Measurements from ENCODE around the gene C19orf12. TPM values are rescaled to one million over a fixed set of nuclear protein-coding genes. Genes with fewer than 3 reads are reported as not detected.
"Not testable (repeated sequence)": the region's sequence is repeated elsewhere in the genome, so short reads cannot be mapped to it uniquely, and the experiment has no call there.

C19orf12 gene
- total RNA-seq, 2 experiments from 2014 or later = 12.5 to 20.6 TPM

GRCh38 chr19:29712744-29713516, 2.1 kb downstream of the C19orf12 start:
- BruUV-seq (replicated peaks) = TSS peak; percentile 35
- intact Hi-C loops (cut with micrococcal nuclease; ENCODE audit: unreplicated experiment) = no loop called here
- DNase-seq (ENCODE audit: low spot score) = no peak

GRCh38 chr19:29711584-29712132, 3.4 kb downstream of the C19orf12 start:
- intact Hi-C loops (cut with micrococcal nuclease; ENCODE audit: unreplicated experiment) = no loop called here
- no peak overlapping the region for H3K4me3 ChIP-seq (ENCODE audit: low read depth, low read length, poor library complexity, severe bottlenecking)
- H3K27ac ChIP-seq (ENCODE audit: low read depth, low read length, poor library complexity, severe bottlenecking) = no peak overlapping the region

More at GRCh38 chr19:29712744-29713516, 2.1 kb downstream of the C19orf12 start:
- Histone ChIP-seq H3K27ac (ENCODE audit: low read depth, low read length, poor library complexity, severe bottlenecking) (no peak overlapping the region), H3K79me2 (ENCODE audit: insufficient read depth, low read depth, low read length) (peaks cover 15% of the 10 kb centered on the region), H3K4me3 (ENCODE audit: low read depth, low read length, poor library complexity, severe bottlenecking) (no peak overlapping the region), H3K9me3 (ENCODE audit: low read length) (no peaks in the 10 kb centered on the region), H3K4me2 (ENCODE audit: low read length) (0 out of 2 replicates have a peak overlapping the region, but pooled peaks have one; percentile 77), H3K36me3 (ENCODE audit: insufficient read depth, low read length) (peaks cover 9% of the 10 kb centered on the region; the same call in 1 of the 2 replicates), H4K20me1 (ENCODE audit: insufficient read depth, low read length) (no peaks in the 10 kb centered on the region; the same call in 1 of the 2 replicates), H3K4me1 (ENCODE audit: insufficient read depth, low read length, poor library complexity, severe bottlenecking) (peaks cover 24% of the 10 kb centered on the region), H3K9me2 (ENCODE audit: insufficient read depth, low read length) (no peaks in the 10 kb centered on the region), H2AFZ (ENCODE audit: low read length) (no peak overlapping the region)
- POLR2A ChIA-PET = interaction anchor here (1.2 to 2.8 kb wide), 2 partner anchors 103 to 106 kb away, joined by 4 to 21 read pairs; partner anchors contain the start of gene POP4
- no peak for TF ChIP-seq CTCF (conservative IDR thresholded peaks at IDR 0.05; ENCODE audit: low read length)
- TF ChIP-seq EZH2phosphoT487 (IDR thresholded peaks at IDR 0.05; ENCODE audit: borderline replicate concordance, low read depth, low read length) = no peak
- CTCF ChIA-PET (ENCODE audit: unreplicated experiment) = no interaction called here

GRCh38 chr19:29709440-29709798, 5.6 kb downstream of the C19orf12 start:
- CTCF ChIA-PET (ENCODE audit: unreplicated experiment); H3K27ac ChIP-seq (ENCODE audit: low read depth, low read length, poor library complexity, severe bottlenecking); H2AFZ ChIP-seq (ENCODE audit: low read length); H3K9me2 ChIP-seq (ENCODE audit: insufficient read depth, low read length); DNase-seq (ENCODE audit: low spot score); H3K9me3 ChIP-seq (ENCODE audit: low read length); H4K20me1 ChIP-seq (ENCODE audit: insufficient read depth, low read length); BruUV-seq (replicated peaks); POLR2A ChIA-PET; H3K4me3 ChIP-seq (ENCODE audit: low read depth, low read length, poor library complexity, severe bottlenecking); H3K79me2 ChIP-seq (ENCODE audit: insufficient read depth, low read depth, low read length); H3K4me2 ChIP-seq (ENCODE audit: low read length); intact Hi-C loops (cut with micrococcal nuclease; ENCODE audit: unreplicated experiment): not testable (repeated sequence)
- H3K36me3 ChIP-seq (ENCODE audit: insufficient read depth, low read length) = peaks cover 17% of the 10 kb centered on the region; the same call in 1 of the 2 replicates
- H3K4me1 ChIP-seq (ENCODE audit: insufficient read depth, low read length, poor library complexity, severe bottlenecking) = peaks cover 14% of the 10 kb centered on the region

More at GRCh38 chr19:29711584-29712132, 3.4 kb downstream of the C19orf12 start:
- Histone ChIP-seq H2AFZ (ENCODE audit: low read length) (no peak overlapping the region), H3K4me1 (ENCODE audit: insufficient read depth, low read length, poor library complexity, severe bottlenecking) (peaks cover 20% of the 10 kb centered on the region), H3K9me3 (ENCODE audit: low read length) (no peaks in the 10 kb centered on the region), H3K4me2 (ENCODE audit: low read length) (no peak overlapping the region), H3K9me2 (ENCODE audit: insufficient read depth, low read length) (no peaks in the 10 kb centered on the region), H3K36me3 (ENCODE audit: insufficient read depth, low read length) (peaks cover 13% of the 10 kb centered on the region; the same call in 1 of the 2 replicates), H3K79me2 (ENCODE audit: insufficient read depth, low read depth, low read length) (peaks cover 15% of the 10 kb centered on the region), H4K20me1 (ENCODE audit: insufficient read depth, low read length) (no peaks in the 10 kb centered on the region)
- ChIA-PET POLR2A (interaction anchor here (0.6 to 0.7 kb wide), 2 partner anchors 57 to 246 kb away, joined by 3 to 4 read pairs; no protein-coding TSS in a partner anchor), CTCF (ENCODE audit: unreplicated experiment) (no interaction called here)
- no peak for DNase-seq (ENCODE audit: low spot score)
- TF ChIP-seq EZH2phosphoT487 (IDR thresholded peaks at IDR 0.05; ENCODE audit: borderline replicate concordance, low read depth, low read length) (no peak), CTCF (conservative IDR thresholded peaks at IDR 0.05; ENCODE audit: low read length) (no peak)
- BruUV-seq (replicated peaks) = no TSS peak

Measured in OCI-LY7 (cell line).